HG02610 (cell line): ENCODE data around the gene PHGDH.
"Not testable (repeated sequence)": the region's sequence is repeated elsewhere in the genome, so short reads cannot be mapped to it uniquely, and the experiment has no call there.

ENCODE experiments used
- ATAC-seq: cut with Tn5 transposase; IDR thresholded peaks from one replicate; pipeline ENCODE4 v1.9.1; 2021; ENCODE audit warnings: mild to moderate bottlenecking, moderate library complexity; ENCODE audit not compliant: unreplicated experiment

The PHGDH gene

GRCh38 chr1:119711804-119712341 lies at the start of gene PHGDH:
TSS of gene PHGDH (plus strand) at chr1:119711934. CDS start at chr1:119712023, 89 bp downstream.
- ATAC-seq: peak; percentile 58

DNA sequence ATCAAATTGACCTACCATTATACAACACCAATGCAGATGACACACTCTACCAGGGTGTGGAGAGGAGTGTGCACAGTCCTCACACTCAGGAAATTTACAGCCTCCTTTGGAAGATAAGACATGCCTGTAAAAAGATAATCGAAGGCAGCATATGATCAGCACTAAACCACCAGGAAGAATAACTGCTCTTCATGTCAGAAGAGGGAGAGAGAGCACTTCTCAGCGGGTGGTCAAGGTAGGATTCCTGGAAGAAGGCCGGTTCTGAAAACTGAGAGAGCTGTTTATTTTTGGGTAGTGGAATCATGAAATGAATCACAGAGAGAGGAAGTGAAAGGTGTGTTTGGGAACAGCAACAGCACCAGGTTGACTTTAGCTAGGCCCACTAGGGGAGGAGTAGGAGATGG lies 49.7 kb upstream of the PHGDH start:
- ATAC-seq: peak; percentile 80

DNA sequence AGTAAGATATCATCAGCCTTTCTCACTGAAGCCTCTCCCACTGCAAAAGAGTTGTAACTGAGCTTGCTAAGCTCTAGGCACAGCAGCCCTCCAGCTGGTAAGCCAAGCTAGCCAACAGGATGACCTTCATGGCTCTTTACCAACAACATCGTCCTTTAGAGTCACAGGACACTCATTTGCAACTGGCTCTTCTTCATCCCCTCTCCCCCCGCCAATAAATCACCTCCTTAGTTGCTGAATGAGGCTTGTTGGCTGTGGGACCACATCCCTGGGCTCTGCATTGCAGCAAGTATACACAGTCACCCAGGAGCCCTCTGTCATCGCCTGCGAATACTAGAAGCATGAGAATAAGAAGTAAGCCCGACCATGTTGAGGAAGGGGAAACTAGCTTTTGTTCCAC lies 47.7 kb upstream of the PHGDH start:
- ATAC-seq: no peak

GRCh38 chr1:119667173-119667572 lies 44.6 kb upstream of the PHGDH start:
- no peak for ATAC-seq

DNA sequence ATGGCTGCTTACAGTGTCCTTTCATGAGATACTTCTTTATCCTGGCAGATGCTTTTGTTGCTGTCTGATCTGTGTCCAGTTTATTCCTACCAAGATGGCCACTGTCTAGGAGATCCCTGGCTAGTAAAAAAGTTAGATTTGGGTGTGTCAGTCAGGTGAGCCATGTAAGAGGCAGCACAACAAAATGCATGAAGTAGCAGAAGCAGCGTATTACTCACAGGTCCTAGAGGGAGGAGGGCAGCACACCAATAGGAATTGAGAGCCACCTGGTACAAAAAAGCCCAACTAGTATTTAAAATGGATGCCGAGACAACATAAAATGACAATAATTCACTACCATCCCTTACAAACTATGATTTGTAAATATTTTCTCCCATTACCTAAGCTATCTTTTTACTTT lies 40.8 kb upstream of the PHGDH start:
- no peak for ATAC-seq

DNA sequence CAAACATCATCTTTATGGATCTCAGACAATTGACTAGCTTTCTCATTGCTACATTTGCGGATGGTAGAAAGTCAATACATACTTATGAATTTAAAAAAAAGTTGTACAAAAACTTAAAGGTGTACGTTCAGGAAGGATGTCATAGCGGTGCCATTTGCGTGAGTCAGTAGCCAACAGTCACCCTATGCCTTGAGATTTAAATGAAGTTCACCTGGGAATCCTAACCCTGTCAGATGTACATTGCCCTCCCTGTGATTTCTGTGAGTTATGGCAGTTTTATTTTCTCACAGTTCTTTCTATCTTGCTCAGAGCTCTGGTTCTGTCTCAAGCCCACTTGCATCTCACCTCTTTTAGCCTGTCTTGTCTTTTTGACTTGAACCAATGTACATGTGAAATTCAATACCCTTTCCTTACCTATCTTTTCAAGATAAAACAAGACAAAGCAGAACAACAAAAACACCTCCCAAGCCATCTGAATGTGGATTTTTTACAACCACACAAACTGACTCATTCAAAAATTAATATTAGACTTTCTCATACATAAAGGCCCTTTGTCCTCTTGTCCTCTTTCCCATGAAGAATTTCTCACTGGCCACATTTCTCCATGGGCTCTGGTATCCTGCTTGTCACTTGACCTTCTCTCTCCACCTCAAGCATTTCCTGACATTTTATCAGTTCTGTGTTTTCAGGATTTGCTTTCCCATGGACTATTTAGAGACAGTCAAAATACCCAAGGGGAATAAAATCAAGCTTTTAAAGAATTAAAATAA lies 38.4 kb upstream of the PHGDH start:
- ATAC-seq: no peak

- no peak for ATAC-seq
Measured at GRCh38 chr1:119674111-119674526, 37.6 kb upstream of the PHGDH start.

DNA sequence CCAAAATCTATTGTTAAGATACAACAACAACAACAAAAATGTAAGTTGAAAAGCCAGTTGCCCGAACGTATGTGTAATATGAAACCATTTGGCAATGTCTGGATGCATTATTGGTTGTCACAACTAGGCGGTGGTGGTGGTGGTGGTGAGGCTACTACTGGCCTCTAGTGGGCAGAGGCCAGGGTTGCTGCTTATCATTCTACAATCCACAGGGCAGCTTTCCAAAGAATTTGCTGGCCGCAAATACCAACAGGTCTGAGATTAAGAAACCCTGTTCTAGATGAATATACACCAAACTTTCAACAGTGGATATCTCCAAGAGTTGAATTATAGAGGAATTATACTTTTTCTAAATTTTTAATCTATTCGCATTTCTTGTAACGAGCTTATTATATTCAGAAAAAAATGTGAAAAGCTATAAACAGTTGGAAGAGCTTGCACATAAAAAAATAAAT lies 36.9 kb upstream of the PHGDH start:
- ATAC-seq: no peak

DNA sequence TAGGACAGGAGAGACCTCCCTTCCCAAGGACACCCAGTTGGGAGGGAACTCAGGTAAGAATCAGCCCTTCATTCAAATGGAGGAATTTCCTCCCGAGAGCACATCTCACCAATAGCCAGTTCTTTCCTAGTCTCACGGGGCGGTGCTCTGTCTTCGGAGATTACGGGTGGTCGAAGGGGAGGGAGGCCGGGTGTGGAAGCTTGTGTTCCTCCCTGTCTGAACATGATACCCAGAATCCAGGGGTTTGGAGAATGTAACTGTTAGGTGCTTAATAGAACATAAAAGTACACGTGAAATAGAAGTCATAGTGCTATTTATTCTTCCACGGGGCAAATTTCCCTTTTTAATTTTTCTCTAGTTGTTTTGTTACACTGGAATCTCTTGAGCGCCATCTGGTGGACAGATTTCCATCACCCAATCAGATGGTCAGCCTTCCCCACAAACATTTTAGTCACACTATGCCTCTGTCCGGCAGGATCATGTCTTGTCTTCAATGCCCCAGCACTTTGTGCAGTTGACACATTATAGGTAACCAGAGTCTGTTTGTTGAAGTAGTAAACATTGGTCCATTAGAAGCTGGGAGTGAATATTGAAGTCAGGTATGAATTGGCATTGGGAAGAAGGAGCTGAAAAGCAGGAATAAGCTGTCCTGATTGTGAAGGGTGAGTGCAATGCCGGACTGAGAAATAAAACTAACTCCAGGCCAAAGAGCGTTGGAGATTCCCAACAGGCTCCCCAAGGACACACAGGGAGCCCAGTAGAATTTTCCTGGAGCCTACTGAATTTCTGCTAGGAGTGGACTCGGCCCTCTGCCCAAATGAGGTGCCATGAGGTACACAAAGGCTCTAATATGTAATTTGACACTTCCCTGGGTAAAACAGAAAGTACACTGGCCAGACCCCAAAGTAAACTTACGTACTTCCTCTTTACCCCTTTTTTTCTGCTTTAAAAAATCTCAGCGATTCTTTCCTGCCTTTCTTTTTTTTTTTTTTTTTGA lies 36.1 kb upstream of the PHGDH start:
- peak; percentile 60 for ATAC-seq

DNA sequence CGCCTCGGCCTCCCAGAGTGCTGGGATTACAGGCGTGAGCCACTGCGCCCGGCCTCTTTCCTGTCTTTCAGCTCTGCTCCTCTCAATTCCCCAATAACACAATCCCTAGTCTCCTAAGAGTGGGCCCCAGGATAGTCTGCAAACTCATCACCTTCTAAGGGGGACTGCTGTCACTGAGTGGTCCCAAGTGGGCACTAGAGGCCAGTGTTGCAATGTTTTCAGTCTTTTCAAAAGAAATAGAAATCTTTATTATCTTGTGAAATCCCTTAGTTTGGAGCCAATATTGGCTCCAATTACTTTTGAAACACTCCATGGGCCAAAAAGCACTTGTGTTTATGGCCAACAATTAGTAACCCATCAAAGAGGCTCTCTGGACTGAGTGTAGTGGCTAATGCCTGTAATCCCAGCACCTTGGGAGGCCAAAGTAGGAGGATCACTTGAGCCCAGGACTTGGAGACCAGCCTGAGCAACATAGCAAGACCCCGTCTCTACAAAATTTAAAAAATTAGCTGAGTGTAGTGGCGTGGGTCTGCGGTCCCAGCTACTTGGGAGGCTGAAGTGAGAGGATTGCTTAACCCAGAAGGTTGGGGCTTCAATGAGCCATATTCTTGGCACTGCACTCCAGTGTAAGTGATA lies 35.0 kb upstream of the PHGDH start:
- ATAC-seq: no peak

- no peak for ATAC-seq
Measured at GRCh38 chr1:119679223-119679622, 32.5 kb upstream of the PHGDH start.

DNA sequence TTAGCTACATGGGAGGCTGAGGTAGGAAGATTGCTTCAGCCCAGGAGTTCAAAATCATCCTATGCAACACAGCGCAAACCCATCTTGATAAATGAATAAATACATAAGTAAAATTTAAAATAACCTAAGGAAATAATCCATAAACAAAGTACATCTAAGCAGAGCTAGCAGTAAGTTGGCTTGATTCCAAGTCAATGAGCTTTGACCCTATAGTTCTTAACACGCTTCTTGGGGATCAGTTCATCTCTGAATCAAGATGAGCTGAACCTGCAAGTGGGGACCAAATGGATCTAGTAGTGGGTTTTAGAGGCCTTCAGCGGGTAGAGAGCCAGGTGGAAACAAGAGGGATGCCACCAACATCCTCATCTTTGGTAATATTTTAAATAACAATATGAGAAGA lies 31.5 kb upstream of the PHGDH start:
- no peak for ATAC-seq

GRCh38 chr1:119680723-119681122 lies 31.0 kb upstream of the PHGDH start:
- ATAC-seq: no peak

DNA sequence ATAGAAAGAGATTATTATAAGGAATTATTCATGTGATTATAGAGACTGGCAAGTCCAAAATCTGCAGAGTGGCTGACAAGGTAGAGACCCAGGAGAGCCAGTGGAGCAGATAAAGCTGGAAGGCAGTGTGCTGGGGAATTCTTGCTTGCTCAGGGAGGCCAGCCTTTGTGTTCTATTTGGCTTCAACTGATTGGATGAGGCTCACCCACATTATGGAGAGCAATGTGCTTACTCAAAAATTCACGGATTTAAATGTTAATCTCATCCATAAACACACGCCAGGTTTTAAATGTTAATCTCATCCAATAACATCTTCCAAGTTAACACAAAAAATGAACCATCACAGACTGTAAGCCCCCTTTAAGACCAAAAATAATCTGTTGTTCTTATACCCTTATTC lies 30.2 kb upstream of the PHGDH start:
- ATAC-seq: no peak

GRCh38 chr1:119682141-119682540 lies 29.6 kb upstream of the PHGDH start:
- ATAC-seq: no peak

DNA sequence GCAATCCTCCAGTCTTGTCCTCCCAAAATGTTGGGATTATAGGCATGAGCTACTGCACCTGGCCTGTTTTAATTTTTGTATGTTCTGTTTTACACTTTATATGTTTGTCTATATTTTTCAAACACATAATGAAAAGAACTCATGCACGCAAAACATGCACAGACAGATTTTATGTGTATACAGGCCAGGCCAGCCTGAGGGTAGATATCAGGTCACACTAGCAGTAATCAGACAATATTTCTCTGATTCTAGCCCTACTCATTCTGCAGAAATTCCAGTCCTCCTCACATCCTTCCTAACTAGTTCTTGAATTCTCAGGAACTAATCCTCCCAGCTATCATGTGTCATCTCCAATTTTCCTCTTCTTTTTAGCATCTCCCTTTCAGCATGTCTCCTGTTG lies 27.8 kb upstream of the PHGDH start:
- ATAC-seq: no peak

GRCh38 chr1:119686661-119687060 lies 25.1 kb upstream of the PHGDH start:
- ATAC-seq: no peak

- no peak for ATAC-seq
Measured at GRCh38 chr1:119687434-119688079, 24.2 kb upstream of the PHGDH start.

DNA sequence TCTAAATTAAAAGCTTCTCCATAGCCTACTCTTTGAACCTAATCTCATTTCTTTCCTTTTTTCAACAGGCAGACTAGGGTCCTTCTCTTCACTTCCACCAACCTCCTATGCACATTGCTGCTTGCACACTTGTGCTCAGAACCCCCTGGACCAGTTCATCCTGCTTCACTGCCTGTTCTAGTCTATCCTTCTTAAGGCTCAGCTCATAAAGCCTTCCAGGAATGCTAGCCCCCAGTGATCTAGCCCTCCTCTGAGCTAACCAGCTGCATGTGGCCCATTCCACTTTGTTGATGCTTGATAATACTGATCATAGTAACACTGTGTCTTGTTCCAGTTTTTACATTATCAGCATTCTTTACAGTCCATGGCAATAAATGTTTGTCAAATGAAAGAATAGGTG lies 22.9 kb upstream of the PHGDH start:
- ATAC-seq: no peak

DNA sequence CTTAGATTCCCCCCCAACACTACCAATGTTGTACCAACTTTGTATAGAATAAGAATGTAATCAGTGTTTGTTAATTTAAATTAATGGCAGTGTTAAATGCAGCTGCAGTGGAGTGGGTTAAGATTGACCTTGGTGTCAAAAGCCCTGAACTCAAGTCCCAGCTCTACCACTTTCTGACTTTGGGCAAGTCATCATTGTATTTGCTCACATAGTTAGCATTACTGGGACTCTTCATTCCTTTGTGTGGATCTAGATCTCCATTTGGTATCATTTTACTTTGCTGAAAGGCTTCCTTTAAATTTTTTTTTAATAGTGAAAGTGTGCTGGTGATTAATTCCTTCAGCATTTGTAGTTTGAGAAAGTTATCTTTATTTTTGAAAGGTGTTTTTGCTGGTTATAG lies 22.2 kb upstream of the PHGDH start:
- ATAC-seq: no peak

DNA sequence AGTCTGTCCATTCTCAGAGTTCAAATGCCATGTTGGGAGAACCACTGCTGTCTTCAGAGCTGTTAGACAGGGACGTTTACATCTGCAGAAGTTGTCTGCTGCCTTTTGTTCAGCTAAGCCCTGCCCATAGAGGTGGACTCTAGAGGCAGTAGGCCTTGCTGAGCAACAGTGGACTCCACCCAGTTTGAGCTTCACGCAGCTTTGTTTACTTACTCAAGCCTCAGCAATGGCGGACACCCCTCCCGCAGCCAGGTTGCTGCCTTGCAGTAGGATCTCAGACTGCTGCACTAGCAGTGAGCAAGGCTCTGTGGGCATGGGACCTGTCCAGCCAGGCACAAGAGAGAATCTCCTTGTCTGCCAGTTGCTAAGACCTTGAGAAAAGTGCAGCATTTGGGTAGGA lies 14.9 kb upstream of the PHGDH start:
- ATAC-seq: not testable (repeated sequence)
